NCI-H2227 (cell line): ENCODE measurements around the gene CDH8.

Source experiments
- DNase-seq: peaks from one replicate; lab custom pipeline; 2025; ENCODE audit not compliant: unreplicated experiment; lab: John Stamatoyannopoulos, UW

The CDH8 gene

GRCh38 chr16:62036101-62036801 lies at the start of gene CDH8:
CDH8 (minus strand) TSS chr16:62036438; CDS start chr16:62021403, 15,035 bp downstream.
- peak; percentile 38 for DNase-seq

GRCh38 chr16:62079236-62079635 lies 43.0 kb upstream of the CDH8 start:
- no peak for DNase-seq

- DNase-seq, result no peak
These were observed 41.8 kb upstream of the CDH8 start for GRCh38 chr16:62077998-62078397.

- DNase-seq, result no peak
These were observed 40.6 kb upstream of the CDH8 start for GRCh38 chr16:62076886-62077285.

- no peak for DNase-seq
These were observed 32.5 kb upstream of the CDH8 start for GRCh38 chr16:62068747-62069146.

- no peak for DNase-seq
These were observed 31.7 kb upstream of the CDH8 start for GRCh38 chr16:62067981-62068380.

- no peak for DNase-seq
These were observed 30.9 kb upstream of the CDH8 start for GRCh38 chr16:62067182-62067581.

- no peak for DNase-seq
These were observed 30.5 kb upstream of the CDH8 start for GRCh38 chr16:62066747-62067146.

GRCh38 chr16:62064173-62064572 lies 27.9 kb upstream of the CDH8 start:
- DNase-seq, result no peak

- DNase-seq, result no peak
These were observed 23.9 kb upstream of the CDH8 start for GRCh38 chr16:62060089-62060488.

GRCh38 chr16:62059527-62059926 lies 23.3 kb upstream of the CDH8 start:
- no peak for DNase-seq

- DNase-seq, result no peak
These were observed 22.2 kb upstream of the CDH8 start for GRCh38 chr16:62058412-62058811.

GRCh38 chr16:62051942-62052341 lies 15.7 kb upstream of the CDH8 start:
- no peak for DNase-seq

- no peak for DNase-seq
These were observed 14.6 kb upstream of the CDH8 start for GRCh38 chr16:62050793-62051192.

GRCh38 chr16:62046801-62047200 lies 10.6 kb upstream of the CDH8 start:
- DNase-seq, result no peak

- peak; percentile 70 for DNase-seq
These were observed 5.2 kb upstream of the CDH8 start for GRCh38 chr16:62041401-62041800.

- DNase-seq, result peak; percentile 1
These were observed 2.4 kb upstream of the CDH8 start for GRCh38 chr16:62038646-62039045.

- DNase-seq, result no peak
These were observed 2.0 kb upstream of the CDH8 start for GRCh38 chr16:62038225-62038624.

GRCh38 chr16:62036802-62037135 lies 531 bp upstream of the CDH8 start:
- no peak for DNase-seq

GRCh38 chr16:62035115-62036092 lies 834 bp downstream of the CDH8 start:
- DNase-seq, result peak; percentile 81

- no peak for DNase-seq
These were observed 1.8 kb downstream of the CDH8 start for GRCh38 chr16:62034231-62035114.
